ENCODE measurements around the gene AFAP1L1. TPM values are rescaled to one million over a fixed set of nuclear protein-coding genes. Genes with fewer than 3 reads are reported as not detected.

Gene AFAP1L1
- total RNA-seq, 1 donor from 2014 or later = 24.7 TPM

GRCh38 chr5:149262315-149262714 is 9.3 kb upstream of the AFAP1L1 start:
- Histone ChIP-seq H3K36me3 (no peaks in the 10 kb centered on the region), H3K27ac (no peak overlapping the region), H3K4me1 (no peaks in the 10 kb centered on the region), H3K9me3 (no peaks in the 10 kb centered on the region), H3K27me3 (no peaks in the 10 kb centered on the region), H3K4me3 (no peak overlapping the region)
- TF ChIP-seq, protein P1, sequence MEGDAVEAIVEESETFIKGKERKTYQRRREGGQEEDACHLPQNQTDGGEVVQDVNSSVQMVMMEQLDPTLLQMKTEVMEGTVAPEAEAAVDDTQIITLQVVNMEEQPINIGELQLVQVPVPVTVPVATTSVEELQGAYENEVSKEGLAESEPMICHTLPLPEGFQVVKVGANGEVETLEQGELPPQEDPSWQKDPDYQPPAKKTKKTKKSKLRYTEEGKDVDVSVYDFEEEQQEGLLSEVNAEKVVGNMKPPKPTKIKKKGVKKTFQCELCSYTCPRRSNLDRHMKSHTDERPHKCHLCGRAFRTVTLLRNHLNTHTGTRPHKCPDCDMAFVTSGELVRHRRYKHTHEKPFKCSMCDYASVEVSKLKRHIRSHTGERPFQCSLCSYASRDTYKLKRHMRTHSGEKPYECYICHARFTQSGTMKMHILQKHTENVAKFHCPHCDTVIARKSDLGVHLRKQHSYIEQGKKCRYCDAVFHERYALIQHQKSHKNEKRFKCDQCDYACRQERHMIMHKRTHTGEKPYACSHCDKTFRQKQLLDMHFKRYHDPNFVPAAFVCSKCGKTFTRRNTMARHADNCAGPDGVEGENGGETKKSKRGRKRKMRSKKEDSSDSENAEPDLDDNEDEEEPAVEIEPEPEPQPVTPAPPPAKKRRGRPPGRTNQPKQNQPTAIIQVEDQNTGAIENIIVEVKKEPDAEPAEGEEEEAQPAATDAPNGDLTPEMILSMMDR (IDR thresholded peaks at IDR 0.05) = no peak
- intact Hi-C loops (cut with DNase I) = no loop called here
- DNase-seq (ENCODE audit: low spot score in 2 of 2) = no peak

DNA sequence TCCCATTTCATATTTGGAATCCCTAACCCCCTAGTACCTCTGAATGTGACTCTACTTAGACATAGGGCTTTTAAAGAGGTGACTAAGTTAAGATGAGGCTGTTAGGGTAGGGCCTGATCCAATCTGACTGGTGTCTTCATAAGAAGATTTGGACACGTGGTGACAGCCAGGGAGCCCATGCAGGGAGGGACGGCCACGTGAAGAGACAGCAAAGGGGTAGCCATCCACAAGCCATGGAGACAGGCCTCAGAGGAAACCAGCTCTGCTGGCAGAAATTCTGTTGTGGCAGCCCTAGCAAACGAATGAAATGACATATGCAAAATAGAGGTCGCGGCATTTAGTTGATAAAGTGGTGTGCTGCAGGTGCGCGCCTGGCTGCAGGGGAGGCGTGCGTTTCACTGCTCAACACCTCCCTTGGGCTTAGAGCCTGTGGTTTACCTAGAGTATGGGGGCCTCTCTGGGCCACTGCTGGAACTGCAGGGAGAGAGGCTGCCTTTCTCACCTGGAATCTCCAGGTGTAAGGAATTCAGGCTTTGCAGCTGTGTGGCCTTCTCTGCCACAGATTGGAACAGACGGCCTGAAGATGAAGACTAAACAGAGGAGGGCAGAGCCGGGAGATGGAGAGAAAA is 7.1 kb upstream of the AFAP1L1 start:
- Histone ChIP-seq H3K9me3 (no peaks in the 10 kb centered on the region), H3K27me3 (no peaks in the 10 kb centered on the region), H3K4me3 (no peak overlapping the region), H3K36me3 (no peaks in the 10 kb centered on the region), H3K27ac (no peak overlapping the region), H3K4me1 (no peaks in the 10 kb centered on the region)
- no peak for DNase-seq (ENCODE audit: low spot score in 2 of 2)
- intact Hi-C loops (cut with DNase I) = no loop called here
- TF ChIP-seq, protein P1 (IDR thresholded peaks at IDR 0.05) = peak in 1 of 3 experiments; percentile 13

DNA sequence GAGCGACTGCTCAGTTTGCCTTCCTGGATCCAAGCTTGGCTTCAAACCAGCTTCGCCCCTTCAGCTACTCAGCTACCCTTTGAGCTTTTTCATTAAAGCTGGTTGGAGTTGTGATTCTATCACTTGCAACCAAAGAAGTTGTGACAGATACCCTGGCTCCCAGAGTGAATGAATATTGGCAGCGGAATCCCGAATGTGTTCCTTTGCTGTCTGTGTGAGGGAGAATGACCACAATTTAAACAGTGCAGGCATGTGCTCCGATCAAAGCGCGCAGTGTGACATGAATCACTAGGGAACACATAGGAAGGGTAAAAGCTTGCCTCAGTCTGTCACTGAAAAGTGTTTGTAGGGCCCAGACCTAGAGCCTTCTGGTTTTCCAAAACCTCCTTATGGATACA is 6.6 kb upstream of the AFAP1L1 start:
- intact Hi-C loops (cut with DNase I) = no loop called here
- Histone ChIP-seq H3K36me3 (no peaks in the 10 kb centered on the region), H3K4me3 (no peak overlapping the region), H3K27me3 (no peaks in the 10 kb centered on the region), H3K9me3 (no peaks in the 10 kb centered on the region), H3K27ac (no peak overlapping the region), H3K4me1 (no peaks in the 10 kb centered on the region)
- DNase-seq (ENCODE audit: low spot score in 2 of 2) = no peak
- TF ChIP-seq, protein P1 (IDR thresholded peaks at IDR 0.05) = no peak

- TF ChIP-seq, protein P1 (IDR thresholded peaks at IDR 0.05) = peak in 1 of 3 experiments; percentile 41
- DNase-seq (ENCODE audit: low spot score in 2 of 2) = no peak
- Histone ChIP-seq H3K27me3 (no peaks in the 10 kb centered on the region), H3K27ac (no peak overlapping the region), H3K9me3 (no peaks in the 10 kb centered on the region), H3K4me1 (no peaks in the 10 kb centered on the region), H3K4me3 (no peak overlapping the region), H3K36me3 (no peaks in the 10 kb centered on the region)
- intact Hi-C loops (cut with DNase I) = no loop called here
Observed at GRCh38 chr5:149265597-149265996, 6.1 kb upstream of the AFAP1L1 start.

DNA sequence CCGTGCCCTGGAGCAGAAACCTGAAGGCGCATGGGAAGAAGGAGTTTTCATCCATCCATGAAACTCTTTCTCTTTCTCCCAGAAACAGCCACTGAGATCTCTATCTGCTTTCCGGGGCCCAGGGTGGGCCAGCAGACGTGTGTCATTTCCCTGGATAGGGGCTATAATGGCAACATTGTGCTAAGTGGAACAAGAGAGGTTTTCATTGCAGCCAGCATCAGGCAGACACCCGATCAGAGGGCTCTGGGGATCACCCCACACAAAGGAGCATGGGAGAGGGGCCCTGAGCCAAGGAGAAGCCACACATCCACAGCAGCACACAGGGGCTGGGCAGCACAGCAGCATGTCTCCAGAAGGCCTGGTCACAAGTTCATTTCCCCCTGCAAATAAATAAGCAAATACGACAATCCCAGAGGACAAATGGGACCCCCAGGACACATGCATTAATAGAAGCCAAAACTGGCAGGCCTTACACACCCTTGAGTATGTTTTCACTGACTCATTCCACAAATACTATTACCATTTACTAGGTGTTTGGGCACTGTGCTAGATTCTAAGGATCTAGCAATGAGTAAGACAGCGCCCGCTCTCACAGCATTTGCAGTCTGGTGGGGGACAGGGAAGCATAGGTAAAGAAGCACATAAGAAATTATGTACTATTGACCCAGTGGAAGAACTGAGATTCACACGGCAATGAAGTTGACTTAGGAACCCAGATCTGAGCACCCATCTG is 4.3 kb upstream of the AFAP1L1 start:
- no peak for DNase-seq (ENCODE audit: low spot score in 2 of 2)
- Histone ChIP-seq H3K27ac (no peak overlapping the region), H3K4me3 (no peak overlapping the region), H3K27me3 (no peaks in the 10 kb centered on the region), H3K9me3 (no peaks in the 10 kb centered on the region), H3K4me1 (peaks cover 0 to 2% of the 10 kb centered on the region in 2 donors), H3K36me3 (no peaks in the 10 kb centered on the region)
- intact Hi-C loops (cut with DNase I) = no loop called here
- TF ChIP-seq, protein P1 (IDR thresholded peaks at IDR 0.05) = no peak
